GM10266 (cell line): ENCODE measurements around the gene SCAI.

ENCODE experiments used
- DNase-seq: peaks from one replicate; pipeline ENCODE4 v3.0.0; 2012; ENCODE audit errors: extremely low spot score
- CTCF ChIP-seq: IDR thresholded peaks from 2 replicates; pipeline ENCODE4 v1.5.1; 2012; ENCODE audit warnings: mild to moderate bottlenecking, low read depth; ENCODE audit not compliant: control insufficient read depth, insufficient read depth; ENCODE audit errors: missing control alignments

Gene SCAI

GRCh38 chr9:125161284-125161918, 18.1 kb upstream of the SCAI start:
- no peak for DNase-seq
- no peak for TF ChIP-seq CTCF

- DNase-seq, result no peak
- no peak for TF ChIP-seq CTCF
Observed at GRCh38 chr9:125160750-125161149, 17.4 kb upstream of the SCAI start.

- no peak for TF ChIP-seq CTCF
- DNase-seq, result no peak
Observed at GRCh38 chr9:125156551-125156950, 13.2 kb upstream of the SCAI start.

- no peak for TF ChIP-seq CTCF
- no peak for DNase-seq
Observed at GRCh38 chr9:125153712-125154367, 10.5 kb upstream of the SCAI start.

GRCh38 chr9:125151730-125152129, 8.4 kb upstream of the SCAI start:
- DNase-seq, result no peak

GRCh38 chr9:125150349-125151245, 7.3 kb upstream of the SCAI start:
- TF ChIP-seq CTCF, result no peak

More at GRCh38 chr9:125151730-125152129, 8.4 kb upstream of the SCAI start:
- TF ChIP-seq CTCF, result no peak

More at GRCh38 chr9:125150349-125151245, 7.3 kb upstream of the SCAI start:
- no peak for DNase-seq
